GM18511 (cell line): Measurements from ENCODE around the gene BCL11B.
A peak's percentile ranks its signal among the peaks of the same experiment; 100 is the strongest.

Experiments used
- ATAC-seq: cut with Tn5 transposase; IDR thresholded peaks from one replicate; pipeline ENCODE4 v1.9.1; 2021; ENCODE audit warnings: mild to moderate bottlenecking, moderate library complexity; ENCODE audit not compliant: unreplicated experiment

BCL11B gene

DNA sequence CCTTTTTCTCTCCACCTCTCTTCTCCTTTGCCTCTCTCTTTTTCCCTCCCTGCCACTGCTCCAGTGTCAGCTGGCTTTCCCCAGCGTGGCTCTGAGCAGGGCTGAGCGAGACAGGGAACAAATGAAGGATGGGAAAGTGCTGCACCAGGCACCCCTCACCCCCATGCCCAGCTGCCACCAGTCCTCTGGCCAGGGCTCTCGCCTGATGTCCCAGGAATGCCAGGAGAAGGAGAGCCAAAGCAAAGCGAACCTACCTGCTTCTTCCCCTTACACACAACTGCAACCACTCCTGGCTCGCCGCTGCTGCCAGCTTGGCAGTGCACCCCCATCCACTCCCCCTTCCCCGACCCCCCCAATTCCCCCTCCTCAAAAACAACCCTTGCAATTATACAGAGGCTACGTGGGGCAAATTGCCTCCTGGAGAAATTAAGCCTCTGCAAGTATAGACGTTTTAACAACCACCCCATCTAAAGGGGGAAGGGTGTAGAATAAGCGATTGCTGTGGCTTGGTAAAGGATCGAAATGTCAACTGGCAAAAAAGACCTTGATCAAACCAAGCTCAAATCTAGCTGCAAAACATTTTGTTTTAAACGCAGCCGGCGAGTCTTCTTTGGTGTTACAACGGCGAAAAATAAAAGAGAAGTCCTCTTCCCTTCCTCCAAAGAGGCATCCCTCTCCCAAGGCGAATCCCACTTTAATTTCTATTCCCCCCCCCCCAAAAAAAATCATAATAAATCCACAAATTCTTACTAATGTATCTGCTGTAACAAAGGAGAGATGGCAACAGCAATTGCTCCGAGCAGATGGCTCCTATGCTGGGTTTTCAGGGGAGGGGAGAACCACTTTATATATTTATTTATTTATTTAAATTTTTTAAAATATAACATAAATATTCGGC lies 2.9 kb downstream of the BCL11B start:
- no peak for ATAC-seq

GRCh38 chr14:99267837-99268781 lies 3.9 kb downstream of the BCL11B start:
- ATAC-seq: no peak

- no peak for ATAC-seq
Measured at GRCh38 chr14:99267381-99267780, 4.6 kb downstream of the BCL11B start.

GRCh38 chr14:99266181-99267178 lies 5.5 kb downstream of the BCL11B start:
- peak; percentile 74 for ATAC-seq

DNA sequence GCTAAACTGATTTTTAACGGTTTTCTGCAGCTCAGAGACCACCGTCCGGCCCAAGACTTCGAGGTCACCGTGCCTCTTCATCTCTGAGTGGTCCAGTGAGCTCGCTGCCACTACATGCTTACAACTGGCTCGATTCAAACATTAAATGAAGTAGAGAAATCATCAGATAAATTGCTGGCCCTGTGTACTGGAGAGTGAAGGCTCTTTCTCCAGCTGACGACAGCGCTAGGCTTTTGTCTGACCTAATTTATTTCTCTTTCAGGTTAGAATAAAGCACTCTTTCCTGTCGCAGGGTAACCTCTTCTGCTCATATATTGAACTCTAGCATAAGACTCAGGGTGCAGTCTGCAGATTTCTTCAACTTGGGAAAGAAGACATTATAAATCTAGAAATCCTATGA lies 6.4 kb downstream of the BCL11B start:
- no peak for ATAC-seq

- no peak for ATAC-seq
Measured at GRCh38 chr14:99264691-99265450, 7.1 kb downstream of the BCL11B start.

- ATAC-seq: no peak
Measured at GRCh38 chr14:99263564-99264330, 8.2 kb downstream of the BCL11B start.

DNA sequence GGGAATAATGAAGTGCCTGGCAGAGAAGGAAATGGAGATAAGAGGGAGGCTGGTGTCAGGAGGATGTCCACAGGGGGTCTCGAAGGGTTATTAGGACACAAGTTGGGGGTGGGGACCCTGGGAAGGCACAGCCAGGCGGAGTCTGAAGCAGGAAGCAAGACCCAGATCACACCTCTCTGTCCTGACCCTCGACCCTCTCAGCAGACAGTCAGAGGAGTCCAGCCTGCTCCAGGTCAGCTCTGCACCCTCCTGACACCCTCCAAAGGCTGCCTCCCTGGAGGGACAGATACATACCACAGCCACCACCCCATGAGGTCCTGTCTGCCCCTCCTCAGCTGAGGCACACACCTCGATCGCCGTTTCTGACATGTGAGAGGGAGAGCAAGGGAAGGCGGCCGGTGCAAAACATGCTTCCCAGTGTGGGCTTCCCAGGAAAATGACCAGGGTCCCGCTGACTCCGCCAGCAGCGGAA lies 9.0 kb downstream of the BCL11B start:
- no peak for ATAC-seq

DNA sequence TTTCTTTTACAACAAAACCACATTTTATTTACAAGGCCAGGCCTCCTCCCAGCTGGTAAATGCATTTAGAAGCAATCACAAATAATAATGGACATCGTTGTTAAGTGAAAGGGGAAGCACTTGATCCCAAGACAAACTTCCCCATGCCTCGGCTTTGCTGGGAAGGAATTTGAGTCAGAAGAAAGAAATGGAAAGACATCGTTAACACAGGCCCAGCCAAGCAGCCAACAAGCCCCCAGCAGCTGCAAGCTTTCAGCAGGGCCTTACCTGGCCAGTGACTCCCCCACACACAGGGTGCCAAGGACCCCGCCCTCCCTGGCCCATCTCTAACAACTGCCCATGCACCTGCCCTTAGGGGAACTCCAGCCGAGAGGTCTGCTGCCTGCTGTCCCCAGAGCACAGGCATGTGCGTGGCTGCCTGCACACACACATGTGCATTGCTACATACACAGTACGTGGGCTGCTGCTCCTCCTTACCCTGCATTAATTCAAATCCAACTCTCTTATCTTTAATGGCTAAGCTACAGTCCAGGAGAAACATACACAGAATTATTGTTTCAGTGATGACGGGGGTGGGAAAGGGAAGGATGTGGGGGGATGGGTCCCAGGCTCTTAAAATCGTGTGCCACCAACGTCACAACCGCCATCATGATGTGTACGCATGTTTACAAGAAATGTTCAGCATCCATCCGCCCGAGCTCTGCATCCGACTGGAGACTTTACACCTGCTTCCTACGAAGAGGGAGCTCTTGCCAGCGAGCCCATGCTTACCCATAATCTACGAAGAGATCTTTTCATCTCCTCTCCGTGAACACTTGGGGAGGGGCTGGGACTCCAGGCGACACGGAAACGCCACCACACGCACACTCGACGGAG lies 9.8 kb downstream of the BCL11B start:
- no peak for ATAC-seq

GRCh38 chr14:99260587-99261551 lies 11.1 kb downstream of the BCL11B start:
- no peak for ATAC-seq

- ATAC-seq: no peak
Measured at GRCh38 chr14:99260116-99260515, 11.9 kb downstream of the BCL11B start.

- ATAC-seq: no peak
Measured at GRCh38 chr14:99258876-99259726, 12.9 kb downstream of the BCL11B start.

DNA sequence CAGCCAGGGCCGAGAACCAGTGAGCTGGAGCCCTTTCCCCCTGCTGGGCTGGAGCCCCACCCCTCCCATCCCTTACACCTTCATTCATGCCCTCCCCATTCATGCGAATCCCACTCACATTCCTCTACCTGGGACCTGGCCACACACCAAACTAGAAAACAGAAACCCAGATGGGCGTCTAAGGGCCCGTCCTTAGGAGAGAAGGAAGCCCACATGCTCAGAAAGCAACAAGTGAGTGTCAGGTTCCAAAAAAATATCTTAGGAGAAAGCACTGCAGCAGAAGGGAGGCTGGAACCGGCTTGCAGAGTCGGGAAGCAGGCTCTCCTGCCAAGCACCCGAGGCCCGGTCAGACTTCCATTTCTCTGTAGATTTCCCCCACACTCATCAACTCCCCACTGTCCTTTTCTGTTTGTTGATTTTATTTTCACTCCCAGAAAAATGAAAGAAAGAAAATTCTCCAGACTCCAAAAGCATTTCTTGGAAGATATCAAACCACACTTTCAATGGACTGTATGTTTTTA lies 13.6 kb downstream of the BCL11B start:
- no peak for ATAC-seq

DNA sequence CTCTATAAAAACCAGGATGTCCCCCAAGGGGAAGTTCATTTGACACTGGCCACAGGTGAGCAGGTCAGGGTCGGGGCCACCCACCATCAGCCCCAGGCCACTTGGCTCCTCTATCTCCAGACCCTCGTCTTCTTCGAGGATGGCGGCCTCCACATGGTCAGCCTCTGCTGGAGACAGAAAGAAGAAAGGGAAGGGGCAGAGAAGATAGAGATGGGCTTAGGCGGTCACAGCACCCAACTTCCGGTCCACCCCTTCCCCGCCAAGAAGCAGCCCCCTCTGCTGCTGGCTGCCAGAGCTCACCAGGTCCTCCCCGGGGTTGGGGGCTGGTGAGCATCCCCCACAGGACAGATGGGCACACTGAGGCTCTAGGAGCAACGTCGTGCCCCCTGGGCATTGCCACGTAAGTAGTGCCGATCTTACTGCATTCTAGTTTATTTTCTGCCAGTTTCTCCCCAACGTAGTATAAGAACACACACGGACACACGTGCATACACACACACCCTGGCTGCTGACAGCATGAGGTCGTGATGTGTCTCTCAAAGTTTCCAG lies 14.2 kb downstream of the BCL11B start:
- ATAC-seq: no peak

GRCh38 chr14:99257122-99257672 lies 14.8 kb downstream of the BCL11B start:
- ATAC-seq: no peak
